ENCODE data around the gene C5orf58.

Gene C5orf58

DNA sequence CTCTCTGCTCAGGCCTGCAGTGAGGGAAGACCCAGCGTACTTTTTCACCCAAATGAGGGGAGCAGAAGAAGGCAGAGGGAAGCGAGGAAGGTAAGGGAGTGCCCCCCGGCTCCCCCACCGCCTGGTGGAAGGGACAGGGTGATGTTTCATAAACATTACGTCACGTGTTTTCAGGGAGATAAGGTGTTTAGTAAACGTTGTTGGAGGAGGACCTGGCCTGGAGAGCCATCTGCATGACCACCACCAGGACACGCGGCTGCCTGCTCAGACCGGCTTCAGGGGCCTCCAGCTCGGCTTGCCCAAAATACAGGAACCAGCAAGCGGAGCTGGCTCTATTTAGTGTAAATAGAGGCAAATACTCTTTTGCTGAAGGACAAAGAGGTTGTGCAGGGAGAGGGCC lies 40.0 kb upstream of the C5orf58 start:
- DNase-seq (ENCODE audit: low read depth): no peak
- TF ChIP-seq, protein P1, sequence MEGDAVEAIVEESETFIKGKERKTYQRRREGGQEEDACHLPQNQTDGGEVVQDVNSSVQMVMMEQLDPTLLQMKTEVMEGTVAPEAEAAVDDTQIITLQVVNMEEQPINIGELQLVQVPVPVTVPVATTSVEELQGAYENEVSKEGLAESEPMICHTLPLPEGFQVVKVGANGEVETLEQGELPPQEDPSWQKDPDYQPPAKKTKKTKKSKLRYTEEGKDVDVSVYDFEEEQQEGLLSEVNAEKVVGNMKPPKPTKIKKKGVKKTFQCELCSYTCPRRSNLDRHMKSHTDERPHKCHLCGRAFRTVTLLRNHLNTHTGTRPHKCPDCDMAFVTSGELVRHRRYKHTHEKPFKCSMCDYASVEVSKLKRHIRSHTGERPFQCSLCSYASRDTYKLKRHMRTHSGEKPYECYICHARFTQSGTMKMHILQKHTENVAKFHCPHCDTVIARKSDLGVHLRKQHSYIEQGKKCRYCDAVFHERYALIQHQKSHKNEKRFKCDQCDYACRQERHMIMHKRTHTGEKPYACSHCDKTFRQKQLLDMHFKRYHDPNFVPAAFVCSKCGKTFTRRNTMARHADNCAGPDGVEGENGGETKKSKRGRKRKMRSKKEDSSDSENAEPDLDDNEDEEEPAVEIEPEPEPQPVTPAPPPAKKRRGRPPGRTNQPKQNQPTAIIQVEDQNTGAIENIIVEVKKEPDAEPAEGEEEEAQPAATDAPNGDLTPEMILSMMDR (IDR thresholded peaks at IDR 0.05; ENCODE audit: low read length, missing control alignments): no peak
- H3K4me3 ChIP-seq (replicated peaks; ENCODE audit: low read depth, low read length): no peak overlapping the region

DNA sequence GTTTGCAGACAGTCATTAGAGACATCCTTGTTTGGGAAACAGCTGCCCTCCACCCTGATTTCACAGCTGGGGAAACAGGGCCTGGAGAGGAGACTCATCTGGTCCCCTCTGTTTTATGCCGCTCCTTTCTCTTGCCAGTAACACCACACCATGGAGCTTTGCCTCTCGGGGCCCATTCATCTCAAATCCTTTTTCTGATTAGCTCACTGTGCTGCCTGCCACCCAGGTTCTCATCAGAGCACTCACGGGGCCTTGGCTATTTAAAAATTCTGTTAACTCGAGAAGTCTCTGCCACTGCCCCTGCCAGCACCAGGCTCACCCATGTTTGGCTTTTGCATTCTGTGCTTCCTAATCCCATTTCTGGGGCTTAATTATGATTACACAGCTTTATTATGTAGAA lies 36.8 kb upstream of the C5orf58 start:
- no peak overlapping the region for H3K4me3 ChIP-seq (replicated peaks; ENCODE audit: low read depth, low read length)
- DNase-seq (ENCODE audit: low read depth): no peak
- TF ChIP-seq, protein P1 (IDR thresholded peaks at IDR 0.05; ENCODE audit: low read length, missing control alignments): no peak

DNA sequence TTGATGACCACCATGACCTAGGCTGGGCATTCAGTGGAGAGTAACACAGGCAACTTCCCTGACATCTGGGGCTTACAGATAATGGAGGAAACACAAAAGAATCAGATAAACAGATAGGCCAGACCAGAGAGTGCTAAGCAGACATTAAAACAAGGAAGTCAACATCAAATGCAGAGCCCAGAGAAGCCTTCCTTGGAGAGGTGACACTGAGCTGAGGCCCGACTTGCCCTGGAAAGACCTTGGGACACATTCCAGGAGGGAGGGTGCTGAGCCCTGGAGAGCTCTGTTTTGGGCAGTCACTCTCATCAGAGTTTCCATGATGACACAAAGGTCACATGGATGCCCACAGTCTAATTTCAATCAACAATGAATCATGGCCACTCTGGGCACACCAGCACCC lies 31.9 kb upstream of the C5orf58 start:
- no peak for DNase-seq (ENCODE audit: low read depth)
- no peak overlapping the region for H3K4me3 ChIP-seq (replicated peaks; ENCODE audit: low read depth, low read length)
- TF ChIP-seq, protein P1 (IDR thresholded peaks at IDR 0.05; ENCODE audit: low read length, missing control alignments): no peak

DNA sequence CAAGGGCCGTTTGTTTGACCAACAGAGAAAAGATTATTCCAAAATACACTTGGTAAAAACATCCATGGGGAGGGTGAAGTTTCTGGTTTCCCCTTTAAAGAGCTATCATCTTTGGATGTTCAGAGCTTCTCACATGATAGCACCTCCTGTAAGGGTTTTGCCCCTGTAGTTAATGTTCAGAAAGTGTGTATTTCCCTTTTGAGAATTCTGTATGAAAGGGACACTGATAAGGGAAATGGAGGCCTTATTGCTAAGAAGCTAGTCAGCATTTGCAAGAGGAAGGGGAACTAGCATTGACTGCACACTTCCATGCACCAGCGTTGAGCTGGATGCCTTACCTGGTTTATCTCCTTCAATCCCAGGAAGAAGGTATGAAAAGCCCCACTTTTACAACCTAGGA lies 31.5 kb upstream of the C5orf58 start:
- TF ChIP-seq, protein P1 (IDR thresholded peaks at IDR 0.05; ENCODE audit: low read length, missing control alignments): no peak
- no peak for DNase-seq (ENCODE audit: low read depth)
- no peak overlapping the region for H3K4me3 ChIP-seq (replicated peaks; ENCODE audit: low read depth, low read length)

DNA sequence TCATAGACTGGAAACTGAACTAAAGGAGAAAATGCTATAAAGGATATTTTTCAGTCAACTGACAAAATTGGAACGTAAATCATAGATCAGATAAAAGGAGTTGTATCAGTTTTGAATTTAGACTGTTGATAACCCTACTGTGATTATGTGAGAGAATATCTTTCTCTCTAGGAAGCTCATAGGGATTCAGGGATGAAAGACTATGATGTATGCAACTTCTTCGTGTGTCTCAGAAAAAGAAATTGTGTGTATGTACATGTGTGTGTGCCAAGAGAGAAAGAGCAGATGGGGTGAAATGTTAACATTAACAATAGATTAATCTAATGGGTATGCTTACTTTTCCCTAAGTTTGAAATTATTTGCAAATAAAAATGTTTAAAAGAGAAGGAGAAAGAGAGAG lies 30.7 kb upstream of the C5orf58 start:
- TF ChIP-seq, protein P1 (IDR thresholded peaks at IDR 0.05; ENCODE audit: low read length, missing control alignments): no peak
- no peak overlapping the region for H3K4me3 ChIP-seq (replicated peaks; ENCODE audit: low read depth, low read length)
- no peak for DNase-seq (ENCODE audit: low read depth)

DNA sequence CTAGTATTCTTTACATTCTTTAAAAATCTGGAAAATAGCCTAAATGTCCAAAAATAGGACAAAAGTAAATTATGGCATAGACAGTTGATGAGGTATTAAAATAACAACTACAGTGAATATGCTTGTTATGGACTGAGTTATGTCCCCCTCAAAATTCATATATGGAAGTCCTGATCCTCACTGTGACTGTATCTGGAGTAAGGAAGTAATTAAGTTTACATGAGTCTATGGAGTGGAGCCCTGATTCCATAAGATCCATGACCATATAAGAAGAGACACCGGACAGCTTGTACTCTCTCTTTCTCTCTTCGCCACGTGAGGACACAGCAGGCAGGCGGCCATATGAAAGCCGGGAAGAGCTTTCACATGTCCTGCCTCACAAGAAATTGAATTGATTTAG lies 28.6 kb upstream of the C5orf58 start:
- H3K4me3 ChIP-seq (replicated peaks; ENCODE audit: low read depth, low read length): no peak overlapping the region
- no peak for DNase-seq (ENCODE audit: low read depth)
- TF ChIP-seq, protein P1 (IDR thresholded peaks at IDR 0.05; ENCODE audit: low read length, missing control alignments): no peak

DNA sequence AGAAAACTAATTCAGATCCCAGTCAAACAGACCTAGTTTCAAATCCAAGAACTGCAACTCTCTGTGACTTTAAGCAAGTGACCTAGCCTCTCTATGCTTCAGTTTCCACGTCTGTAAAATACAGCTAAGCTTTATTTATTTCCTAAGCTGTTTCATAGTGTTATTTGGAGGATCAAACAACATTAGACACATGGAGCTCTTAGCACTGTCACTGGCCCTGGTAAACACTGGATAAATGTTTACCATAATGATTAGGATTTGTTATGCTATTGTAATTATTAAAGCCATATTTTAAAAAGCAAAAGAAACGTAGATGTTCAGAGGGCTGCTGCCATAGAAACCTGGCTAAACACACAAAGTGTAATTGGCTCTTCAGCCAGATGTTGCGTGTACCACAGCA lies 26.6 kb upstream of the C5orf58 start:
- TF ChIP-seq, protein P1 (IDR thresholded peaks at IDR 0.05; ENCODE audit: low read length, missing control alignments): no peak
- H3K4me3 ChIP-seq (replicated peaks; ENCODE audit: low read depth, low read length): no peak overlapping the region
- no peak for DNase-seq (ENCODE audit: low read depth)
